ENCODE results near the gene NR2F1-AS1. TPM values are rescaled to one million over a fixed set of nuclear protein-coding genes. Genes with fewer than 3 reads are reported as not detected.

The NR2F1-AS1 gene
- total RNA-seq, 1 experiment from 2014 or later: 1.5 TPM

- no peak for TF ChIP-seq AFF4 (CRISPR knock-in tag; IDR thresholded peaks at IDR 0.05; ENCODE audit: borderline replicate concordance)
Measured at GRCh38 chr5:93381057-93381456, 200.0 kb downstream of the NR2F1-AS1 start (continued).

- ChIA-PET POLR2A (no interaction called here), CTCF (no interaction called here)
- peak; percentile 65 for ATAC-seq
- H3K4me1 Mint-ChIP-seq: peaks cover 23% of the 10 kb centered on the region
- H3K27me3 Mint-ChIP-seq (ENCODE audit: low read depth): no peaks in the 10 kb centered on the region; the same call in 1 of the 2 replicates
- no peak overlapping the region for H3K27ac Mint-ChIP-seq
- no peak for DNase-seq (ENCODE audit: low spot score)
- no peak for TF ChIP-seq MAX (CRISPR knock-in tag; IDR thresholded peaks at IDR 0.05)
- no peak for TF ChIP-seq CTCF (IDR thresholded peaks at IDR 0.05)
- no peak for TF ChIP-seq RORB (CRISPR knock-in tag; IDR thresholded peaks at IDR 0.05)
- no peak for TF ChIP-seq ETV6 (CRISPR knock-in tag; IDR thresholded peaks at IDR 0.05)
- no peak for TF ChIP-seq ZNF263 (CRISPR knock-in tag; IDR thresholded peaks at IDR 0.05; ENCODE audit: low read depth)
- TF ChIP-seq EMX1 (CRISPR knock-in tag; IDR thresholded peaks at IDR 0.05): no peak
- TF ChIP-seq ATF3 (CRISPR knock-in tag; conservative IDR thresholded peaks at IDR 0.05): no peak
- TF ChIP-seq ZNF425 (CRISPR knock-in tag; conservative IDR thresholded peaks at IDR 0.05): no peak
- no peak for TF ChIP-seq FOXK1 (CRISPR knock-in tag; IDR thresholded peaks at IDR 0.05)
- no peak for TF ChIP-seq SMAD3 (CRISPR knock-in tag; IDR thresholded peaks at IDR 0.05; ENCODE audit: borderline replicate concordance)
- TF ChIP-seq SP1 (CRISPR knock-in tag; conservative IDR thresholded peaks at IDR 0.05): no peak
- no peak for TF ChIP-seq ARID4B (CRISPR knock-in tag; IDR thresholded peaks at IDR 0.05; ENCODE audit: borderline replicate concordance)
- TF ChIP-seq ELF4 (CRISPR knock-in tag; IDR thresholded peaks at IDR 0.05; ENCODE audit: low read depth): no peak
- no peak for TF ChIP-seq PREB (CRISPR knock-in tag; IDR thresholded peaks at IDR 0.05; ENCODE audit: borderline replicate concordance)
- 0 out of 2 replicates have a peak, but pooled peaks cover 3% of the 10 kb centered on the region for H3K36me3 Mint-ChIP-seq
- H3K4me3 Mint-ChIP-seq: no peak overlapping the region
- peaks cover 25% of the 10 kb centered on the region for H3K9me3 Mint-ChIP-seq
Measured at GRCh38 chr5:93378073-93378472, 202.9 kb downstream of the NR2F1-AS1 start.
